Panc1 (cell line): ENCODE data around the gene SMAGP. TPM values are rescaled to one million over a fixed set of nuclear protein-coding genes. Genes with fewer than 3 reads are reported as not detected.
A peak's percentile ranks its signal among the peaks of the same experiment; 100 is the strongest.
"Not testable (repeated sequence)": the region's sequence is repeated elsewhere in the genome, so short reads cannot be mapped to it uniquely, and the experiment has no call there.

Experiments used
- ATAC-seq: fragments of 200-7000 bp; cut with Tn5 transposase; 2 replicates; pipeline ENCODE4 v1.9.1; 2020; ENCODE audit warnings: mild to moderate bottlenecking, moderate library complexity
- BruUV-seq: library from RNA; stranded (reverse); fragments of 400-500 nt; replicated peaks from 2 replicates; lab custom pipeline; 2021; lab: Mats Ljungman, UMichigan
- CTCF ChIA-PET: fragments of 300-600 bp; sonication (Branson Sonifier 250); formaldehyde crosslinking; loops from one replicate; lab custom pipeline; 2022; ENCODE audit warnings: antibody characterized with exemption; lab: Charles Lee
- POLR2A ChIA-PET: fragments of 300-600 bp; sonication (Branson Sonifier 250); formaldehyde crosslinking; loops from one replicate; lab custom pipeline; 2022; ENCODE audit warnings: antibody characterized with exemption; lab: Charles Lee
- DNase-seq: peaks from one replicate; pipeline ENCODE4 v3.0.0-alpha.2; 2010; ENCODE audit warnings: low read depth, low spot score
- H3K27ac ChIP-seq: 2 replicates; pipeline ENCODE4 v1.5.1; 2011; ENCODE audit warnings: mild to moderate bottlenecking, low read length, inconsistent platforms
- H3K27me3 ChIP-seq: fragments of 200-500 bp; sonication (Bioruptor generic); 2 replicates; pipeline ENCODE4 v1.6.0; 2014; ENCODE audit warnings: low read length, inconsistent platforms; ENCODE audit not compliant: control insufficient read depth, insufficient read depth
- H3K36me3 ChIP-seq: fragments of 200-500 bp; sonication (Bioruptor generic); 2 replicates; pipeline ENCODE4 v1.5.1; 2014; ENCODE audit warnings: inconsistent platforms, mild to moderate bottlenecking, low read length, moderate library complexity; ENCODE audit not compliant: control insufficient read depth, insufficient read depth
- H3K4me1 ChIP-seq: 2 replicates; pipeline ENCODE4 v1.5.1; 2011; ENCODE audit warnings: inconsistent platforms, mild to moderate bottlenecking, low read length, moderate library complexity; ENCODE audit not compliant: control insufficient read depth, insufficient read depth
- H3K4me3 ChIP-seq, 2 experiments: 2 replicates each; pipeline ENCODE4 v1.5.1; 2011 to 2012; ENCODE audit warnings: low read depth in 2 of 2, low read length in 2 of 2, mild to moderate bottlenecking in 2 of 2, inconsistent platforms in 1 of 2, moderate library complexity in 1 of 2
- H3K9me3 ChIP-seq: fragments of 200-500 bp; sonication (Bioruptor generic); 2 replicates; pipeline ENCODE4 v1.5.1; 2014; ENCODE audit warnings: low read depth, mild to moderate bottlenecking, inconsistent platforms, low read length, moderate library complexity; ENCODE audit not compliant: control insufficient read depth, insufficient read depth
- POLR2AphosphoS5 ChIP-seq: IDR thresholded peaks from 2 replicates; pipeline ENCODE4 v1.6.1; 2012; ENCODE audit warnings: mild to moderate bottlenecking, low read depth, low read length, moderate library complexity
- SIN3A ChIP-seq: IDR thresholded peaks from 2 replicates; pipeline ENCODE4 v1.6.1; 2012; ENCODE audit warnings: low read depth, mild to moderate bottlenecking, low read length, moderate library complexity, borderline replicate concordance; ENCODE audit not compliant: insufficient read depth
- TCF7L2 ChIP-seq: IDR thresholded peaks from 2 replicates; pipeline ENCODE4 v1.6.1; 2011; ENCODE audit warnings: mild to moderate bottlenecking, low read depth, low read length, inconsistent platforms
- in situ Hi-C: cut with HindIII; loops from 2 replicates; pipeline ENCODE4 v1.10.0; 2016; ENCODE audit warnings: low sequenced_read_pairs, low pct_unique_long_range_greater_than_20kb
- intact Hi-C: fragments of 100-400 bp; cut with micrococcal nuclease; formaldehyde crosslinking; loops from one replicate; pipeline ENCODE4 v1.10.0; 2022; ENCODE audit not compliant: unreplicated experiment
- total RNA-seq: library from RNA; stranded (reverse); gene quantifications from one replicate; pipeline ENCODE4 v1.2.1, GENCODE V29; 2021; ENCODE audit not compliant: unreplicated experiment
- TF ChIP-seq, protein P1 (sequence below), 2 experiments: IDR thresholded peaks; 2 replicates each; pipeline ENCODE4 v1.6.1; 2011 to 2012; ENCODE audit warnings: low read depth in 2 of 2, control low read depth in 1 of 2, low read length in 1 of 2, mild to moderate bottlenecking in 1 of 2, moderate library complexity in 1 of 2; ENCODE audit not compliant: insufficient read depth in 1 of 2
- TF ChIP-seq, protein P2 (sequence below): fragments of 450-650 bp; IDR thresholded peaks from 2 replicates; pipeline ENCODE4 v1.5.1; 2017; ENCODE audit warnings: mild to moderate bottlenecking

SMAGP gene
- total RNA-seq, 1 experiment from 2014 or later, result 2.4 TPM

DNA sequence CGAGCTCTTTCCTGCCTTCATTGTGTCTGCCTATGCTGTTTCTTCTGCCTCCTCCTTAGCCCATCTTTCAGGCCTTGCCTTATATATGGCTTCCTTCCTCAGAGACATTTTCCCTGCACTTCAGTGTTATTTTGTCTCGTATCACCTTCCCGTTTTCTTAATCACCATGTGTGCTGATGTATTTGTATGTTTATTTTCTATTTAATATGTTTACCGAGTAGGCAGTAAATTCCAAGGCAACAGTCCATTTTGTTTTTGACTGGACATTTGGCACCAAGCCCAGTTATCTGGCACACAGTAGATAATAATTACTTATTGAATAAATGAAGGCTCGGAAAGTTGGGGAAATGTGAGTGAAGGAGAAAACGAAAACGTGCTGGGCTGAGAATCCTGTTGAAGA is 47.8 kb downstream of the SMAGP start:
- CTCF ChIA-PET, result no interaction called here
- POLR2A ChIA-PET, result no interaction called here
- intact Hi-C loops (no loop called here), in situ Hi-C loops (no loop called here)
- no peaks in the 10 kb centered on the region for H3K9me3 ChIP-seq
- peak overlapping the region; percentile 25; the same call in 1 of the 2 replicates for H3K27ac ChIP-seq
- peak overlapping the region in 1 of 2 experiments; percentile 3; a peak in 1 of 4 replicates for H3K4me3 ChIP-seq
- BruUV-seq, result no TSS peak
- TF ChIP-seq POLR2AphosphoS5, result no peak
- TF ChIP-seq SIN3A, result no peak
- TF ChIP-seq, protein P1, sequence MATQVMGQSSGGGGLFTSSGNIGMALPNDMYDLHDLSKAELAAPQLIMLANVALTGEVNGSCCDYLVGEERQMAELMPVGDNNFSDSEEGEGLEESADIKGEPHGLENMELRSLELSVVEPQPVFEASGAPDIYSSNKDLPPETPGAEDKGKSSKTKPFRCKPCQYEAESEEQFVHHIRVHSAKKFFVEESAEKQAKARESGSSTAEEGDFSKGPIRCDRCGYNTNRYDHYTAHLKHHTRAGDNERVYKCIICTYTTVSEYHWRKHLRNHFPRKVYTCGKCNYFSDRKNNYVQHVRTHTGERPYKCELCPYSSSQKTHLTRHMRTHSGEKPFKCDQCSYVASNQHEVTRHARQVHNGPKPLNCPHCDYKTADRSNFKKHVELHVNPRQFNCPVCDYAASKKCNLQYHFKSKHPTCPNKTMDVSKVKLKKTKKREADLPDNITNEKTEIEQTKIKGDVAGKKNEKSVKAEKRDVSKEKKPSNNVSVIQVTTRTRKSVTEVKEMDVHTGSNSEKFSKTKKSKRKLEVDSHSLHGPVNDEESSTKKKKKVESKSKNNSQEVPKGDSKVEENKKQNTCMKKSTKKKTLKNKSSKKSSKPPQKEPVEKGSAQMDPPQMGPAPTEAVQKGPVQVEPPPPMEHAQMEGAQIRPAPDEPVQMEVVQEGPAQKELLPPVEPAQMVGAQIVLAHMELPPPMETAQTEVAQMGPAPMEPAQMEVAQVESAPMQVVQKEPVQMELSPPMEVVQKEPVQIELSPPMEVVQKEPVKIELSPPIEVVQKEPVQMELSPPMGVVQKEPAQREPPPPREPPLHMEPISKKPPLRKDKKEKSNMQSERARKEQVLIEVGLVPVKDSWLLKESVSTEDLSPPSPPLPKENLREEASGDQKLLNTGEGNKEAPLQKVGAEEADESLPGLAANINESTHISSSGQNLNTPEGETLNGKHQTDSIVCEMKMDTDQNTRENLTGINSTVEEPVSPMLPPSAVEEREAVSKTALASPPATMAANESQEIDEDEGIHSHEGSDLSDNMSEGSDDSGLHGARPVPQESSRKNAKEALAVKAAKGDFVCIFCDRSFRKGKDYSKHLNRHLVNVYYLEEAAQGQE (IDR thresholded peaks at IDR 0.05; ENCODE audit: insufficient read depth in 1 of 2, low read depth in 2 of 2, low read length in 1 of 2), result no peak
- no peak for TF ChIP-seq TCF7L2
- TF ChIP-seq, protein P2, sequence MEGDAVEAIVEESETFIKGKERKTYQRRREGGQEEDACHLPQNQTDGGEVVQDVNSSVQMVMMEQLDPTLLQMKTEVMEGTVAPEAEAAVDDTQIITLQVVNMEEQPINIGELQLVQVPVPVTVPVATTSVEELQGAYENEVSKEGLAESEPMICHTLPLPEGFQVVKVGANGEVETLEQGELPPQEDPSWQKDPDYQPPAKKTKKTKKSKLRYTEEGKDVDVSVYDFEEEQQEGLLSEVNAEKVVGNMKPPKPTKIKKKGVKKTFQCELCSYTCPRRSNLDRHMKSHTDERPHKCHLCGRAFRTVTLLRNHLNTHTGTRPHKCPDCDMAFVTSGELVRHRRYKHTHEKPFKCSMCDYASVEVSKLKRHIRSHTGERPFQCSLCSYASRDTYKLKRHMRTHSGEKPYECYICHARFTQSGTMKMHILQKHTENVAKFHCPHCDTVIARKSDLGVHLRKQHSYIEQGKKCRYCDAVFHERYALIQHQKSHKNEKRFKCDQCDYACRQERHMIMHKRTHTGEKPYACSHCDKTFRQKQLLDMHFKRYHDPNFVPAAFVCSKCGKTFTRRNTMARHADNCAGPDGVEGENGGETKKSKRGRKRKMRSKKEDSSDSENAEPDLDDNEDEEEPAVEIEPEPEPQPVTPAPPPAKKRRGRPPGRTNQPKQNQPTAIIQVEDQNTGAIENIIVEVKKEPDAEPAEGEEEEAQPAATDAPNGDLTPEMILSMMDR, result no peak
- H3K4me1 ChIP-seq, result peaks cover 14% of the 10 kb centered on the region
- no peaks in the 10 kb centered on the region for H3K36me3 ChIP-seq
- DNase-seq (no peak), ATAC-seq (no peak)
- H3K27me3 ChIP-seq, result no peaks in the 10 kb centered on the region

DNA sequence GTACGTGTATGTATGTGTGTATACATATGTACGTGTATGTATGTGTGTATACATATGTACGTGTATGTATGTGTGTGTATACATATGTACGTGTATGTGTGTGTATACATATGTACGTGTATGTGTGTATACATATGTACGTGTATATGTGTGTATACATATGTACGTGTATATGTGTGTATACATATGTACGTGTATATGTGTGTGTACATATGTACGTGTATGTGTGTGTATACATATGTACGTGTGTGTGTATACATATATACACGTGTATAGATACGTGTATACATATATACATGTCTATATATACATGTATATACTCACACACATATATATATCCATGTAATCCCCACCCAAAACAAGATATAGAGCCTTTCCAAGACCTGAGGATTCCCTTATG is 50.4 kb downstream of the SMAGP start:
- DNase-seq, BruUV-seq, H3K36me3 ChIP-seq, POLR2A ChIA-PET, in situ Hi-C loops, H3K9me3 ChIP-seq, CTCF ChIA-PET, H3K27me3 ChIP-seq, ATAC-seq, H3K27ac ChIP-seq, H3K4me3 ChIP-seq: not testable (repeated sequence)
- H3K4me1 ChIP-seq, result peaks cover 14% of the 10 kb centered on the region
- intact Hi-C loops, result loop anchor here (5.0 kb wide), 1 partner anchor 138 kb away; the partner anchor contains the start of gene CSRNP2

DNA sequence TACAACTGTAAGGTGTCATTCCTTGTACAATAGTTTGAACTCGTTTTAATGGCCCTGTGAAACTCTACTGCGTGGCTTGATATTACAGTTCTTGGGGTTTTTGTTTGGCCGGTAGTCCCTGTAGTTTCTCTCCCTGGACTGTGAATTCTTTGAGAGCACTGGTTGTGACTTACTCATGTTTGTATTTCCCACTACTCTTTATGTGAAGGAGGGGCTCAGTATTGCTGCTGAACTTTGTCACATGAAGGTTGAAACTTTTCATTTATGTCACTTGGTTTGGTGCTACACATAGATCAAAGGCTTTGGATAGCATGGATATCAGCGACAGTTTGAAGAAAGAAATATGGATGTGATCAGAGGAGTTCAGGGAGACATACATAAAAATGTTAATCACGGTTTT is 50.9 kb downstream of the SMAGP start:
- CTCF ChIA-PET, result no interaction called here
- TF ChIP-seq, protein P2, result no peak
- TF ChIP-seq POLR2AphosphoS5 (no peak), TCF7L2 (no peak)
- no peak for ATAC-seq
- H3K27me3 ChIP-seq, result no peaks in the 10 kb centered on the region
- POLR2A ChIA-PET, result interaction anchor here (0.6 kb wide), 1 partner anchor 19 kb away, joined by 8 read pairs; no protein-coding TSS in a partner anchor
- H3K9me3 ChIP-seq, result no peaks in the 10 kb centered on the region
- H3K27ac ChIP-seq, result peak overlapping the region; percentile 85; the same call in 1 of the 2 replicates
- H3K4me1 ChIP-seq, result peaks cover 14% of the 10 kb centered on the region
- DNase-seq, result no peak
- BruUV-seq, result no TSS peak
- H3K4me3 ChIP-seq, result no peak overlapping the region
- in situ Hi-C loops, result no loop called here
- intact Hi-C loops, result loop anchor here (5.0 kb wide), 1 partner anchor 137 kb away; the partner anchor contains the start of gene CSRNP2
- no peaks in the 10 kb centered on the region for H3K36me3 ChIP-seq
